UCSD-AML1 (cell line): Measurements from ENCODE around the gene UBL4B.
"Not testable (repeated sequence)": the region's sequence is repeated elsewhere in the genome, so short reads cannot be mapped to it uniquely, and the experiment has no call there.

Experiments
- DNase-seq: peaks from one replicate; lab custom pipeline; 2025; ENCODE audit not compliant: unreplicated experiment; lab: John Stamatoyannopoulos, UW

Gene UBL4B

GRCh38 chr1:110112143-110112542, at the start of gene UBL4B:
Gene UBL4B (plus strand): TSS chr1:110112443. CDS start chr1:110112535, 92 bp downstream.
- no peak for DNase-seq

GRCh38 chr1:110062612-110063011, 49.6 kb upstream of the UBL4B start:
- DNase-seq: no peak

- no peak for DNase-seq
These were observed 48.5 kb upstream of the UBL4B start for GRCh38 chr1:110063781-110064180.

- no peak for DNase-seq
These were observed 47.5 kb upstream of the UBL4B start for GRCh38 chr1:110064576-110065337.

- DNase-seq: no peak
These were observed 46.4 kb upstream of the UBL4B start for GRCh38 chr1:110065841-110066240.

- DNase-seq: no peak
These were observed 44.8 kb upstream of the UBL4B start for GRCh38 chr1:110067479-110067892.

- DNase-seq: no peak
These were observed 44.2 kb upstream of the UBL4B start for GRCh38 chr1:110067893-110068645.

GRCh38 chr1:110068646-110069403, 43.4 kb upstream of the UBL4B start:
- no peak for DNase-seq

GRCh38 chr1:110069404-110070281, 42.6 kb upstream of the UBL4B start:
- no peak for DNase-seq

GRCh38 chr1:110070282-110070669, 42.0 kb upstream of the UBL4B start:
- DNase-seq: no peak

- no peak for DNase-seq
These were observed 41.5 kb upstream of the UBL4B start, which contains the start of gene ALX3 for GRCh38 chr1:110070671-110071242. Gene ALX3 (minus strand): TSS chr1:110070672. CDS start chr1:110070612, 60 bp downstream.

GRCh38 chr1:110074166-110074565, 38.1 kb upstream of the UBL4B start:
- no peak for DNase-seq

GRCh38 chr1:110076789-110077500, 35.3 kb upstream of the UBL4B start:
- no peak for DNase-seq

GRCh38 chr1:110079995-110080394, 32.2 kb upstream of the UBL4B start:
- DNase-seq: not testable (repeated sequence)

GRCh38 chr1:110081061-110081460, 31.2 kb upstream of the UBL4B start:
- no peak for DNase-seq

- no peak for DNase-seq
These were observed 29.8 kb upstream of the UBL4B start for GRCh38 chr1:110082477-110082876.

- no peak for DNase-seq
These were observed 29.0 kb upstream of the UBL4B start for GRCh38 chr1:110083061-110083865.

GRCh38 chr1:110083866-110084226, 28.4 kb upstream of the UBL4B start:
- DNase-seq: no peak
